ENCODE measurements around the gene MED17. TPM values are rescaled to one million over a fixed set of nuclear protein-coding genes. Genes with fewer than 3 reads are reported as not detected.

MED17 gene
- total and polyA plus RNA-seq, 2 of the 13 experiments (the other 11 are each of a cell fraction or from before 2014, with no cell fraction given): 23.1 to 37.0 TPM

DNA sequence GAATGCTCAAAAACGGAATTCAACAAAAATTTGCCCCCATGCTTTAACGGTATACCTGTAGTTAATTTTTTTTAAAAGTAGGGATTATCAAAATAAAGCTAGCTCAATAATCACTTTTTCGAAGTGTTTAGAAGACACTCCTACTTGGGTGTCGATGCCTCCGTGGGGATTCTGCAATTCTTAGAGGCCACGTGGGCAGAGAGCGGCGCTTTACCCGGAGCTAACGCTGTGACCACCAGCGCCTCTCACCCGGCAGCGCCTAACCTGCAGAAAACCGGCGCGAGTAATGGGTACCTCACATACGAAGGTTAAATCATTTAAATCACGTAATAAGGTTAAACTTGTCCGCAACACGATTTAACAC is 43.4 kb upstream of the MED17 start (continued):
- TF ChIP-seq, protein P1, sequence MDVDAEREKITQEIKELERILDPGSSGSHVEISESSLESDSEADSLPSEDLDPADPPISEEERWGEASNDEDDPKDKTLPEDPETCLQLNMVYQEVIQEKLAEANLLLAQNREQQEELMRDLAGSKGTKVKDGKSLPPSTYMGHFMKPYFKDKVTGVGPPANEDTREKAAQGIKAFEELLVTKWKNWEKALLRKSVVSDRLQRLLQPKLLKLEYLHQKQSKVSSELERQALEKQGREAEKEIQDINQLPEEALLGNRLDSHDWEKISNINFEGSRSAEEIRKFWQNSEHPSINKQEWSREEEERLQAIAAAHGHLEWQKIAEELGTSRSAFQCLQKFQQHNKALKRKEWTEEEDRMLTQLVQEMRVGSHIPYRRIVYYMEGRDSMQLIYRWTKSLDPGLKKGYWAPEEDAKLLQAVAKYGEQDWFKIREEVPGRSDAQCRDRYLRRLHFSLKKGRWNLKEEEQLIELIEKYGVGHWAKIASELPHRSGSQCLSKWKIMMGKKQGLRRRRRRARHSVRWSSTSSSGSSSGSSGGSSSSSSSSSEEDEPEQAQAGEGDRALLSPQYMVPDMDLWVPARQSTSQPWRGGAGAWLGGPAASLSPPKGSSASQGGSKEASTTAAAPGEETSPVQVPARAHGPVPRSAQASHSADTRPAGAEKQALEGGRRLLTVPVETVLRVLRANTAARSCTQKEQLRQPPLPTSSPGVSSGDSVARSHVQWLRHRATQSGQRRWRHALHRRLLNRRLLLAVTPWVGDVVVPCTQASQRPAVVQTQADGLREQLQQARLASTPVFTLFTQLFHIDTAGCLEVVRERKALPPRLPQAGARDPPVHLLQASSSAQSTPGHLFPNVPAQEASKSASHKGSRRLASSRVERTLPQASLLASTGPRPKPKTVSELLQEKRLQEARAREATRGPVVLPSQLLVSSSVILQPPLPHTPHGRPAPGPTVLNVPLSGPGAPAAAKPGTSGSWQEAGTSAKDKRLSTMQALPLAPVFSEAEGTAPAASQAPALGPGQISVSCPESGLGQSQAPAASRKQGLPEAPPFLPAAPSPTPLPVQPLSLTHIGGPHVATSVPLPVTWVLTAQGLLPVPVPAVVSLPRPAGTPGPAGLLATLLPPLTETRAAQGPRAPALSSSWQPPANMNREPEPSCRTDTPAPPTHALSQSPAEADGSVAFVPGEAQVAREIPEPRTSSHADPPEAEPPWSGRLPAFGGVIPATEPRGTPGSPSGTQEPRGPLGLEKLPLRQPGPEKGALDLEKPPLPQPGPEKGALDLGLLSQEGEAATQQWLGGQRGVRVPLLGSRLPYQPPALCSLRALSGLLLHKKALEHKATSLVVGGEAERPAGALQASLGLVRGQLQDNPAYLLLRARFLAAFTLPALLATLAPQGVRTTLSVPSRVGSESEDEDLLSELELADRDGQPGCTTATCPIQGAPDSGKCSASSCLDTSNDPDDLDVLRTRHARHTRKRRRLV (CRISPR knock-in tag; IDR thresholded peaks at IDR 0.05): no peak
- TF ChIP-seq, protein P2, sequence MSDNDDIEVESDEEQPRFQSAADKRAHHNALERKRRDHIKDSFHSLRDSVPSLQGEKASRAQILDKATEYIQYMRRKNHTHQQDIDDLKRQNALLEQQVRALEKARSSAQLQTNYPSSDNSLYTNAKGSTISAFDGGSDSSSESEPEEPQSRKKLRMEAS (IDR thresholded peaks at IDR 0.05): peak; percentile 86

DNA sequence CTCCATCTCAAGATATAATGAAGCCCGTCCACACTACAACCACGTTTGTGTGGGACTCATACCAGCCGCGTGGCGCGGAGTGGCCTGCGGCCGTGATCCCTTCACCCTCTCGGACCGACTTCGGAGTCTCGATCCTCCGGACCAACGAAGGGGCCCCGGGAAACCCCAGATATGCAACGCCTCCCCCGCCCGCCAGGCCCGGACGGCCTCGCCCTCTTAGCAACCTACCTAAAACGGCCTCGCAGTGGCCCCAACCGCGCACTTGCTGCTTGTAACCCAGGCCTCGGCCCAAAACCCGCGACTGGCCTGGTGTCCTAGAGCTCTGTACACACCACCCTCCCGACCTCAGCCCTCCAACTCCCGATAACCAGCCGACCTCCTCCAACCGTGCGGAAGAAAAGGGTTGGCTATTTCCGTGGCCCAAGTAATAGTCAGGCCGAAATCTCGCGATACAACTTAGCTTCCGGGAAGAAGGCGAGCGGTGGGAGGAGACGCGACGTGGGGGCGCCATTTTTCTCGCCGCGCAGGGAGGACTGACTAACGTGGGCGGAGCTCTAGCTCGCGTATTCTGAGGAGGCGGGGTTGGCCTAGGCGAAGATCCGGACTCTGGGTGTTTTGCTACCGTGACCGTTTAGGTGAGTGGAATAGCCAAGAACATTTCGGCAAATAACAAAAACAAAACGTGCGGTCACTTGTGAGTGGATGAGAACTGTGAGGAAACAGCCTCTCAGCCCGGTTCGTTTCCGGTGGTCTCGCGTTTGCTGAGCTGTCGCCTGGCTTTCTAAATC is 42.8 kb upstream of the MED17 start, which contains the start of the genes C11orf54 and TAF1D:
Gene C11orf54 (plus strand): TSS at position 579 of the 788 bp plus-strand sequence. CDS start 5,722 bp downstream, outside the sequence.
Gene TAF1D (minus strand): TSS at position 402 of the 788 bp plus-strand sequence. CDS start 2,191 bp downstream, outside the sequence.
- Histone ChIP-seq H3K79me2 (ENCODE audit: insufficient read depth, low read length) (peaks cover 85% of the 10 kb centered on the region), H3K27me3 (ENCODE audit: control insufficient read depth in 1 of 2, insufficient read depth in 2 of 2, low read length in 2 of 2) (peaks cover 0 to 2% of the 10 kb centered on the region in 2 experiments; a peak in 2 of 5 replicates), H3K9ac (ENCODE audit: insufficient read depth, low read depth, low read length) (peak within 1 kb of the TSS; percentile 100), H3K4me2 (ENCODE audit: low read depth, low read length) (peak within 1 kb of the TSS; percentile 93), H3K4me1 (ENCODE audit: insufficient read depth, low read length) (peaks cover 57% of the 10 kb centered on the region), H2AFZ (ENCODE audit: low read length) (no peak within 1 kb of the TSS), H3K9me3 (ENCODE audit: low read length) (no peaks in the 10 kb centered on the region), H3K27ac (ENCODE audit: extremely low read length, insufficient read depth, low read length) (peak within 1 kb of the TSS; percentile 100), H3K4me3 (replicated peaks in 1 of 3; ENCODE audit: insufficient read depth in 1 of 3, low read depth in 2 of 3, low read length in 3 of 3) (peak within 1 kb of the TSS; percentile 79 to 90 (median 85)), H4K20me1 (ENCODE audit: insufficient read depth, low read length) (peaks cover 38% of the 10 kb centered on the region), H3K36me3 (replicated peaks in 1 of 2; ENCODE audit: control insufficient read depth in 1 of 2, insufficient read depth in 2 of 2, low read length in 2 of 2) (peaks cover 7 to 29% of the 10 kb centered on the region in 2 experiments; a peak in 3 of 5 replicates)
- in situ Hi-C loops (cut with HindIII; ENCODE audit: extremely low pct_ligation_motif_present, low pct_unique_long_range_greater_than_20kb) (loop anchor here (5.0 kb wide), 1 partner anchor 41 kb away; the partner anchor contains the start of gene MED17), intact Hi-C loops (cut with micrococcal nuclease; ENCODE audit: unreplicated experiment) (no loop called here)
- WGBS (ENCODE audit: low lambda C conversion rate): 1% methylated on average over 31 of the region's 65 CpGs
- CTCF ChIA-PET (ENCODE audit: low intra/inter-chr PET ratio, low total read pairs): no interaction called here
- POLR2A ChIA-PET: interaction anchor here (0.7 to 5.4 kb wide), 38 partner anchors 10 to 771 kb away, joined by 3 to 114 read pairs (median 4); partner anchors contain the start of genes ANKRD49, C11orf97, CEP295 and MED17
- FAIRE-seq (peak; percentile 61), DNase-seq (ENCODE audit: low spot score) (peak; percentile 96), ATAC-seq (peak; percentile 82)
- BruUV-seq (replicated peaks): no TSS peak
- TF ChIP-seq RXRA (CRISPR knock-in tag; IDR thresholded peaks at IDR 0.05) (peak; percentile 50; the same call in 1 of the 2 replicates), HDAC1 (CRISPR knock-in tag; IDR thresholded peaks at IDR 0.05) (peak; percentile 56; the same call in 1 of the 2 replicates), ERF (CRISPR knock-in tag; IDR thresholded peaks at IDR 0.05) (peak; percentile 79), ZNF180 (CRISPR knock-in tag; IDR thresholded peaks at IDR 0.05; ENCODE audit: borderline replicate concordance, low read depth) (no peak), RFX1 (IDR thresholded peaks at IDR 0.05) (no peak), ZFP37 (CRISPR knock-in tag; IDR thresholded peaks at IDR 0.05; ENCODE audit: borderline replicate concordance) (peak; percentile 25; the same call in 1 of the 2 replicates), NFIB (CRISPR knock-in tag; IDR thresholded peaks at IDR 0.05; ENCODE audit: borderline replicate concordance) (peak; percentile 52; the same call in 1 of the 2 replicates), ZNF205 (CRISPR knock-in tag; IDR thresholded peaks at IDR 0.05) (peak; percentile 20; the same call in 1 of the 2 replicates), FOXK1 (CRISPR knock-in tag; IDR thresholded peaks at IDR 0.05; ENCODE audit: borderline replicate concordance, low read depth) (0 out of 2 replicates have a peak, but pooled peaks have one; percentile 34), ZKSCAN8 (CRISPR knock-in tag; IDR thresholded peaks at IDR 0.05; ENCODE audit: borderline replicate concordance) (0 out of 2 replicates have a peak, but pooled peaks have one; percentile 65), ZNF792 (CRISPR knock-in tag; IDR thresholded peaks at IDR 0.05) (0 out of 2 replicates have a peak, but pooled peaks have one; percentile 5)
- TF ChIP-seq, protein P3, sequence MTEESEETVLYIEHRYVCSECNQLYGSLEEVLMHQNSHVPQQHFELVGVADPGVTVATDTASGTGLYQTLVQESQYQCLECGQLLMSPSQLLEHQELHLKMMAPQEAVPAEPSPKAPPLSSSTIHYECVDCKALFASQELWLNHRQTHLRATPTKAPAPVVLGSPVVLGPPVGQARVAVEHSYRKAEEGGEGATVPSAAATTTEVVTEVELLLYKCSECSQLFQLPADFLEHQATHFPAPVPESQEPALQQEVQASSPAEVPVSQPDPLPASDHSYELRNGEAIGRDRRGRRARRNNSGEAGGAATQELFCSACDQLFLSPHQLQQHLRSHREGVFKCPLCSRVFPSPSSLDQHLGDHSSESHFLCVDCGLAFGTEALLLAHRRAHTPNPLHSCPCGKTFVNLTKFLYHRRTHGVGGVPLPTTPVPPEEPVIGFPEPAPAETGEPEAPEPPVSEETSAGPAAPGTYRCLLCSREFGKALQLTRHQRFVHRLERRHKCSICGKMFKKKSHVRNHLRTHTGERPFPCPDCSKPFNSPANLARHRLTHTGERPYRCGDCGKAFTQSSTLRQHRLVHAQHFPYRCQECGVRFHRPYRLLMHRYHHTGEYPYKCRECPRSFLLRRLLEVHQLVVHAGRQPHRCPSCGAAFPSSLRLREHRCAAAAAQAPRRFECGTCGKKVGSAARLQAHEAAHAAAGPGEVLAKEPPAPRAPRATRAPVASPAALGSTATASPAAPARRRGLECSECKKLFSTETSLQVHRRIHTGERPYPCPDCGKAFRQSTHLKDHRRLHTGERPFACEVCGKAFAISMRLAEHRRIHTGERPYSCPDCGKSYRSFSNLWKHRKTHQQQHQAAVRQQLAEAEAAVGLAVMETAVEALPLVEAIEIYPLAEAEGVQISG (CRISPR knock-in tag; IDR thresholded peaks at IDR 0.05): peak; percentile 80

Data from HepG2 (cell line).